HG02623 (cell line): ENCODE results near the gene NFIX.
"Not testable (repeated sequence)": the region's sequence is repeated elsewhere in the genome, so short reads cannot be mapped to it uniquely, and the experiment has no call there.

ENCODE experiments used
- ATAC-seq: cut with Tn5 transposase; IDR thresholded peaks from one replicate; pipeline ENCODE4 v1.9.1; 2021; ENCODE audit warnings: moderate library complexity; ENCODE audit not compliant: unreplicated experiment

NFIX gene

GRCh38 chr19:12957389-12957952, 37.8 kb upstream of the NFIX start:
- not testable (repeated sequence) for ATAC-seq

DNA sequence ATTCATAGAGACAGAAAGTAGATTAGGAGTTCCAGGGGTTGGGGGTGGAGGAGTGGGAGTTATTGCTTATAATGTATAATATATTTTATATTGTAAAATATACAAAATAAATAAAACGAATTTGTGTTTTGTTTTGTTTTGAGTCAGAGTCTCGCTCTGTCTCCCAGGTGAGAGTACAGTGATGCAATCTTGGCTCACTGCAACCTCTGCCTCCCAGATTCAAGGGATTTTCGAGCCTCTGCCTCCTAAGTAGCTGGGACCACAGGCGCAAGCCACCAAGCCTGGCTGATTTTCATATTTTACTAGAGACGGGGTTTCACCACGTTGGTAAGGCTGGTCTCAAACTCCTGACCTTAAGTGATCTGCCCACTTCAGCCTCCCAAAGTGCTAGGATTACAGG, 35.8 kb upstream of the NFIX start:
- ATAC-seq = no peak

GRCh38 chr19:12965017-12965811, 30.1 kb upstream of the NFIX start:
- ATAC-seq = no peak

DNA sequence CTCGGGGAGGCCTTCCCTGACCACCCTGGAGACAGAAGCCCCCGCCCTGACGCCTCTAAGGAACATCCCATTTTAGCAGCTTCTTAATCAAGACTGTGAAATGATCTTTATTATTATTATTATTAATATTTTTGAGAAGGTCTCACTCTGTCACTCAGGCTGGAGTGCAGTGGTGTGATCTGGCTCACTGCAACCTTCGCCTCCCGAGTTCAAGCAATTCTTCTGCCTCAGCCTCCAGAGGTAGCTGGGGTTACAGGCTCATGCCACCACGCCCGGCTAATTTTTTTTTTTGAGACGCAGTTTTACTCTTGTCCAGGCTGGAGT, 29.5 kb upstream of the NFIX start:
- no peak for ATAC-seq

DNA sequence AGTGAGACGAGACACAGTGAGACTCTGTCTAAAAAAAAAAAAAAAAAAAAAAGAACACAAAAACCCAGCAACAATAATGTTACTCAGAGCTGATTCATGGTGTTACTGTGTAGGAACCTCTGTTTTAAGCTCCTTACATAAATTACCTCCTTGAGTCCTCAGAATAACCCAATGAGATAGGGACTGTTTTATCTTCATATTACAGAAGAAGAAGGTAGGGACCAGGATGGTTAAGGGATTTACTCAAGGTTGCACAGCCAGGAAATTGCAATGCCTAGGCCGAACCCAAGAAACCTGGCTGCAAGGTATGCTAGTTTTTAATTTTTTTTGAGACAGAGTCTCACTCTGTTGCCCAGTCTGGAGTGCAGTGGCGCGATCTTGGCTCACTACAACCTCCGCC, 27.4 kb upstream of the NFIX start:
- ATAC-seq = no peak

DNA sequence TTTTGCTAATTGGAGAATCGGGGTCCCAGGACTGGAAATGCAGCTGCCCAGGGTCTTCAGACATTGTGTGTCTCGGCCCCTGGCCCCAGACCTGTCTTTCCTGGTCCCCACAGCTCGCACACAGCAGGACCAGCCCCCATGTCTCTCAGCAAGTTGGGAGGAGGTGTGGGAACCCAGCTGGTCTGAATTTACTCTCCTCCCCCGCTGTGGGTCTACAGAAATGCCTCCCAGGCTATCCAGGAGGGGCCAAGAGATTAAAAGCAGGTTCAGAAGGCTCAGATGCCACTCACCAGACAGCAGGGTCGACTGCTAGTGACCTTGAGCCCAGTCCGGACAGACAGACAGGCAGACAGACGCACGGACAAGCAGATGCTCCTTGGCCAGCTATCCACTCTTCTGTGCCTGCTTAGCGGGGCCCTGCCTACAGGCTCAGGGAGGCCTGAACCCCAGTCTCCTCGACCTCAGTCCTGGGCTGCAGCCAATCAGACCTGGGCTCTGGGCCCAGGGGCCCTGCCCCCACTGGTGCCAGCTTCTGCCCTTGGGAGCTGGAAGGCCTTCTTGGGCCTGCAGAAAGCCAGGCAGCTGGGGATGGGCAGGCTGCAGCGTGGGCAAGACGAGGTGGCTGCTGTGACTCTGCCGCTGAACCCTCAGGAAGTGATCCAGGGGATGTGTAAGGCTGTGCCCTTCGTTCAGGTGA, 25.8 kb upstream of the NFIX start, which contains the start of gene DAND5:
Gene DAND5, plus strand, starts transcription at position 285 of the 697 bp plus-strand sequence. Its CDS starts 85 bp downstream, at position 370.
- no peak for ATAC-seq

DNA sequence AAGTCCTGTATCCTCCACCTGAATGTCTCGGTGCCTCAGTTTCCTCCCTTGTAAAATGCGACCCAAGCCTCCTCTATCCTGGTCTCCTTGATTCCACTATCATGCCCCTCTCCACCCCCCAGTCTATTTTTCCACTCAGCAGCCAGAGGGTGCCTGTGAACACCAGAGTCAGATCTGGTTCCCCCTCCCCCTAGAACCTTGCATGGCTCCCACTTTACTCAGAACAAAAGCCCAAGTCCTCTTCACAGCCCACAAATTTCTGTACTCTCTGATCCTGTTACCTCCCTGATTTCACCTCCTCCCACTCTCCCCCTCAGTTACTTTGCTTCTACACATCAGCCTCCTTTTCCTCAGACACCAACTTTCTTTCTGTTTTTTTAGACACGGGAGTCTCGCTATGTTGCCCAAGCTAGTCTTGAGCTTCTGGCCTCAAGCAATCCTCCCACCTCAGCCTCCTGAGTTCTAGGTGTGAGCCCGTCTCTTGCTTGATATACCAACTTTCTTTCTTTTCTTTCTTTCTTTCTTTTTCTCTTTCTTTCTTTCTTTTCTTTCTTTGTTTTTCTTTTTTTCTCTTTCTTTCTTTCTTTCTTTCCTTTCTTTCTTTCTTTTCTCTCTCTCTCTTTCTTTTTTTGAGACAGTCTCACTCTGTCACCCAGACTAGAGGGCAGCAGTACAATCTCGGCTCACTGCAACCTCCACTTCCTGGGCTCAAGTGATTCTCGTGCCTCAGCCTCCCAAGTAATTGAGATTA, 25.0 kb upstream of the NFIX start:
- no peak for ATAC-seq

DNA sequence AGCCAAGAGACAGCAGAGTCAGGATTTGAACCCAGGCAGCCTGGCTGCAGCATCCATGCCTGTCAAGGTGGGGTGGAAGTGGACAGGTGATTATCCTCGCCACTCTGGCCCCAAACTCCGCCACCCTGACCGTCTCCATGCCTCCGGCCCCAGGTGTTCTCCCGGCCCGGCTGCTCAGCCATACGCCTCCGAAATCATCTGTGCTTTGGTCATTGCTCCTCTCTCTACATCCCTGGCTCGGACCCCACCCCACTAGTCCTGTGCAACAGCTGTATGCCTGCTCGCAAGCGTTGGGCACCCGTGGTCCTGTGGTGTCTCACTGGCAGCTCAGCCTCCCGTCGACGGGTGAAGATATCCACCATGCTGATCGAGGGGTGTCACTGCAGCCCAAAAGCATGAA, 22.0 kb upstream of the NFIX start:
- ATAC-seq = no peak

GRCh38 chr19:12974301-12975220, 20.7 kb upstream of the NFIX start:
- no peak for ATAC-seq

DNA sequence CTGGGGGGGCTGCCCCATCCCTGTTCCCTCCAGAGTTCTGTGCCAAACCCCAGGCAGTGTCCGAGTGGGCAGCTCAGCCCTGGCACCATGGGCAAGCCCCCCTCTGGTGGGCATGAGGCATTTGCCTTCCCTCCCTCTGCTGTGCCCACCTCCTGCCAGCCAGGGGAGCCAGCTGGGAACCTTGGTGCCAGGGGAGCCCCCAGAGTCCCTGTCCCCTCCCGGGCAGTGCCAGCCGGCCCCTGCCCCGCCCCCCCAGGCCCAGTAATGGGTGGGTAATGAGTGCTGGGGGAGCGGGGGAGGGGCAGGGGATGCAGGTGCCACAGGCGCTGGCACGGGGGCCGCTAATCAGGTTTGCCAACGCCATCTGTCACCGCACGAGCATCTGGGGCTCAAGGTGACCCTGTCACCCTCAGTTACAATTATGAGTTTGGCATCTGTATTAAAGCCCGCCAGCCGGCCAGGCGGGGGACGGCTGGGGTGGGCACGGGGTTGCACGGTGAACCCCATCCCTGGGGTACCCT, 20.0 kb upstream of the NFIX start:
- ATAC-seq = no peak

DNA sequence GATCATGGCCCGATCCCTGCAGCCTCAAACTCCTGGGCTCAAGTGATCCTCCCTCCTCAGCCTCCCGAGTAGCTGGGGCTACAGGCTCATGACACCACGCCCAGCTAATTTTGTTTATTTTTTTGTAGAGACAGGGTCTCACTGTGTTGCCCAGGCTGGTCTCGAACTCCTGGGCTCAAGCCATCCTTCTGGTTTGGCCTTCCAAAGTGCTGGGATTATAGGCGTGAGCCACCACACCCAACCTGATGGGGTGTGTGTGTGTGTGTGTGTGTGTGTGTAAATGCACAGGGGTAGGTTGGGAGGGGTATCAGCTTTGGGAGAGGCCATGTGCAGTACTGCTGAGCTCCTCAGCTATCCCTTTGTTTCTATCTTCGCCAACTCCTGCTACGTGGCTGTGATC, 19.2 kb upstream of the NFIX start:
- ATAC-seq = not testable (repeated sequence)

DNA sequence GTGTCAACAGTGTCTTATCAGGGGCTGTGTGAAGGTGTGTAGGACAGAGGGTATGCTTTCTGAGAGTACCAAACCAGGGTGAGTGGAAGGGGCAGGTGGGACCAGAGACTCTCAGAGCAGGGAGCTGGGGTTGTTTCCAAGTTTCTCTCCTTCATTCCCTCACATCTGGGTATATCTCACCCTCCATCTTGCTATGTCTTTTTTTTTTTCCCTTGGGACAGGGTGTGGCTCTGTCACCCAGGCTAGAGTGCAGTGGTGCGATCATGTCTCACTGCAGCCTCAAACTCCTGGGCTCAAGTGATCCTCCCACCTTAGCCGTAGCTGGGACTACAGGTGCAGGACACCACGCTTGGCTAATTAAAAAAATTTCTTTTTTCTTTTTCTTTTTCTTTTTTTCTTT, 15.3 kb upstream of the NFIX start:
- no peak for ATAC-seq

DNA sequence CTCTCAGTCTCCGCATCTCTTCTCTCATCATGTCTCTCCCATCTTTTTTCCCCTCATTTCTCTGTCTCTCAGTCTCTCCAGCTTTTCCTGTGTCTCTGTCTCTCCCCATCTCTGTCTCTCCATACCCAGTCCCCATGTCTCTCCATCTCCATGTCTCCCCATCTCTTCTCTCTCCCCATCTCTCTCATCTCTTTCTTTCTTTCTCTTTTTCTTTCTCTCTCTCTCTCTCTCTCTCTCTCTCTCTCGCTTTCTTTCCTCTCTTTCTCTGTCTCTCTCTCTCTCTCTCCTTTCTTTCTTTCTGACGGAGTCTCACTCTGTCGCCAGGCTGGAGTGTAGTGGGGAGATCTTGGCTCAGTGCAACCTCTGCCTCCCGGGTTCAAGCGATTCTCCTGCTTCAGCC, 12.6 kb upstream of the NFIX start:
- ATAC-seq = no peak

DNA sequence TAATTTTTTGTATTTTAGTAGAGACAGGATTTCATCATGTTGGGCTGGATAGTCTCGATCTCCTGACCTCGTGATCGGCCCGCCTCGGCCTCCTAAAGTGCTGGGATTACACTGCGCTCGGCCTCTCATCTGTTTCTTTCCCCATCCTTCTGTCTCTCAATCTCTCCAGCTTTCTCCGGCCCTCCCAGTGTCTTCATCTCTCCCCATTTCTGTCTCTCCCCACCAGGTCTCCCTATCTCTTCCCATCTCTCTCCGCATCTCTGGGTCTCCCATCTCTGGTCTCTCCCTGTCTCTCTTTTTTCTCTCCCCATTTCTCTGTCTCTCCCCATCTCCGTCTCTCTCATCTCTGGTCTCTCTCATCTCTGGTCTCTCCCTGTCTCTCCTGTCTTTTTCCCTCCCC, 12.2 kb upstream of the NFIX start:
- no peak for ATAC-seq

DNA sequence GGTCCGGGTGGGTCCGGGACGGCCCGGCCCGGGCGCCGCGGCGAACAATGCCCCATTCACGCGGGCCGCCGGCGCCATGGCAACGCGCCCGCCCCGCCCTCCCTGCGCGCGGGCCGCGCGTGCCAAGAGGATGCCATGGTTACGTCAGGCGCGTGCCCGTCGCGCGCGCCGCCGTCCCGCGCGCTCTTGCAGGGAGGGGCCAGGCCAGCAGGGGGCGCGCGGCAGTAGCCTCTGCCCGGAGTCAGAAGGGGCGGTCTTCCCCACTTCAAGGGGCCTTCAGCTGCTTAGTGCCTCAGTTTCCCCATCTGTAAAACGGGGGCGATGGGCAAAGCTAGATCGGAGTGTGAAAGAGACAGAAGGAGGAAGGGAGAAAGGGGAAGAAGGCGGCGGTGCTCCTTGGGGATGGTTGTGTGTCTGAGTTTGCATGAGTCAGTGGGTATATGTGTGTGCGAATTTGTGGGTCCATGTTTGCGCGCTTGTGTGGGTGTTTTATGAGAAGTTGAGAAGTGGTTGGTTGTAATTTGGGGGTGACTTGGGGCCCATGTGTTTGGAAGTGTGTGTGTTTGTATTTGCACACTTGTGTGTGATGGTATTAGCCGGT, 11.6 kb upstream of the NFIX start:
- no peak for ATAC-seq

DNA sequence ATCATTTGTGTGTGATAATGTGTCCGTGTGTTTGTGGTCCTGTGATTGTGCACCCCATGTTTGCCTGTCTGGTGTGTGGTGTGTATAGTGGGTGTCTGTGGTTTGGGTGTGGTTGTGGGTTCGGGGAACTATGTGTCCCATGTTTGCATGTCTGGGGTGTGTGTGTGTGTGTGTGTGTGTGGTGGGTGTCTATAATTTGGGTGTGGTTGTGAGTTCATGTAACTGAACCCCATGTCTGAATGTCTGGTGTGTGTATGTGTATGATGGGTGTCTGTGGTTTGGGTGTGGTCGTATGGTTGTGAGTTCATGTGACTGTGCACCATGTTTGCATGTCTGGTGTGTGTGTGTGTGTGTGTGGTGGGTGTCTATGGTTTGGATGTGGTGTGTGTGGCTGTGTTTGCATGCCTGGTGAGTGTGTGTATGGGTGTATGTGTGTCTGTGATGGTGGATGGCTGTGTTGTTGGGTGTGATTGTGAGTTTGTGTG, 11.1 kb upstream of the NFIX start:
- ATAC-seq = no peak

GRCh38 chr19:12984683-12985048, 10.6 kb upstream of the NFIX start:
- ATAC-seq = no peak

DNA sequence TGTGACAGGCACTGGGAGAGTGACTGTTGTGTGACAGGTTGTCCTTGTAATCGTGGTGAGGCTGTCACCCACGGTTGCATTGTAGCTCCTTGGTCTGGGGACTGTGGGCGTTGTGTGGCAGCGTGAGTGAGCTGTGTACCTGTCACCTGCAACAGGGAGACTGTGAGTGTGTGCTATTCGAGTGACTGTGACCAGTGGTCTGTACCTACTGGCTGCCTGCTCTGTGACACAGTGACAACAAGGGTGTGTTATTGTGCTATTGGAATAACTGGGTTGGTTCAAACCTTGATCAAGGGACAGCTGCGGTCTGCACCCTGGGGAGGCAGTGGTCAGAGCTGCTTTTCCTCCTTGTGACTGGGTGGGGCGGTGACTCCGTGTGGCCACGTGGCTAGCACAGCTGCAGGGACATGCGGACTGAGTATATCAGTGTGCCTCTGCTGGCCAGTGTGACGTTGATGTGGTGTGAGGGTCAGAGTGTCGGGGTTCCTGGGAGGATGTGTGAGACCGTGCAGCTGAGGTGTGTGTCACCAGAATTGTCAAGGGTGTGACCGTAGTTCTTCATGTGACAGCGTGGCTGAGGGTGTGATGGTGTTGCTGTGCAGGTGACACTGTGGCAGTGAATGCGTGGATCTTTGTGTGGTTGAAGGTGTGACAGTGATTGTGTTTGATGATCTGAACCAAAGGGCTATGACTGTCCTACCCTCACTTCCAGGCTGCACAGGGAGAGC, 10.1 kb upstream of the NFIX start:
- ATAC-seq = no peak

DNA sequence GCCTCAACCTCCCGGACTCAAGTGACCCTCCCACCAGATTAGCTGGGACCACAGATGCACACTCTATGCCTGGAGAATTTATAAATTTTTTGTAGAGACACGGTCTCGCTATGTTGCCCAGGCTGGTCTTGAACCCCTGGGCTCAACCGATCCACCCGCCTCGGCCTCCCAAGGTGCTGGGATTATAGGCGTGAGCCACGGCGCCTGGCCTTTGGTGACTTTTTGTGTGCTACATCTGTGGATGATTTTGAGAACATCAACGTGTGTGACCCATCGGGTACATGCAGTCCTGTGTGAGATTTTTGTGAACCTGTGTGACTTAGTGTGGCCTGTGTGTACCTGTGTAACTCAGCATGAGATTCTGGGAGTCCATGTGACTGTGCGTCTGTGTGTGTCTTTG, 8.5 kb upstream of the NFIX start:
- ATAC-seq = no peak
